GM12892 (cell line): ENCODE measurements around the gene PACS1.

Experiments
- POLR2A ChIP-seq: IDR thresholded peaks from 2 replicates; pipeline ENCODE4 v1.6.1; 2011; ENCODE audit warnings: low read depth, low read length, control low read depth
- TAF1 ChIP-seq: IDR thresholded peaks from 2 replicates; pipeline ENCODE4 v1.6.1; 2011; ENCODE audit warnings: low read depth, mild to moderate bottlenecking, control low read depth, low read length, borderline replicate concordance

- TF ChIP-seq TAF1: no peak
- TF ChIP-seq POLR2A: no peak
Measured at GRCh38 chr11:66130978-66131377, 60.9 kb downstream of the PACS1 start.
